ENCODE data around the gene EVA1C.
"Not testable (repeated sequence)": the region's sequence is repeated elsewhere in the genome, so short reads cannot be mapped to it uniquely, and the experiment has no call there.

The EVA1C gene

DNA sequence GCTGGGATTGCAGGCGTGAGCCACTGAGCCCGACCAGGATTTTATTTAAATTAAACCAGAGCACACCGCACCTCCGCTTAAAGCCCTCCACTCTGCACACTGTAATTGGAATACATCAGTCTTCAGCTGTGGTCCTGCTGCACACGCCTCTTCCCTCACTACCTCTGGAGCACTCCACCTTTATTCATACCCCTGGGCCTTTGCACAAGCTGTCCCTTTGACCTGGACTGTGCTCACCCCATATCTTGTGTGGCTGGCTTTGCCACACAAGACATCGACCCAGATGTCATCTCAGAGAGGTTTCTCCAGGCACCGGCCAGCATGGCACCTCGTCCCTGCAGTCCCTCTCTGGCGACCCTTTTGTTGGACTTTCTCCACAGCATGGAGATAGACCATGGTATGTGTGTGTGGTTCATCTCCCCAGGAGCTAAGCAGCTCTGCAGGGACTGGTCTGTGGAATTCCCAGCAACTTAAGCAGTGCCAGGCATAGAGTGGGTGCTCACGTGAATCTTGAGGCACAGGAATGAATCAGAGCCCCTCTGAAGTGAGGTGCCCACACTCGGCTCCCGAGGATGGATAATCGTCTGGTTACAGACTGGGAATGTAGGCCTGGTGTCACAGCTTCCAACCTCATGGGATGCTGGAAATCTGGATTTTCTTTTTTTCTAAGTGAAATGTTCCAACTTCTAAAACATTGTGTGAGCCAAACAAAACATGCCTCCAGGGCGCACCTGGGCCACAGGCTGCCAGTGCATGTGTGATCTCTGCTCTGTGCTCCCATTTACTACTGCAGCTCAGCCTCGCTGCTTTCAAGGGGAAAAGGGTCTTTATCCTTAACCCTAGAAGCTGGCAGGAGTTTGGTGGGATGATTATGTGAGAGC is 61.9 kb downstream of the EVA1C start:
- Mint-ChIP-seq H3K9me3 (no peaks in the 10 kb centered on the region), H3K27ac (no peak overlapping the region), H3K4me1 (ENCODE audit: low read depth) (peaks cover 9% of the 10 kb centered on the region), H3K27me3 (no peaks in the 10 kb centered on the region), H3K4me3 (no peak overlapping the region), H3K36me3 (ENCODE audit: low read depth) (peaks cover 38% of the 10 kb centered on the region)
- DNase-seq: no peak

DNA sequence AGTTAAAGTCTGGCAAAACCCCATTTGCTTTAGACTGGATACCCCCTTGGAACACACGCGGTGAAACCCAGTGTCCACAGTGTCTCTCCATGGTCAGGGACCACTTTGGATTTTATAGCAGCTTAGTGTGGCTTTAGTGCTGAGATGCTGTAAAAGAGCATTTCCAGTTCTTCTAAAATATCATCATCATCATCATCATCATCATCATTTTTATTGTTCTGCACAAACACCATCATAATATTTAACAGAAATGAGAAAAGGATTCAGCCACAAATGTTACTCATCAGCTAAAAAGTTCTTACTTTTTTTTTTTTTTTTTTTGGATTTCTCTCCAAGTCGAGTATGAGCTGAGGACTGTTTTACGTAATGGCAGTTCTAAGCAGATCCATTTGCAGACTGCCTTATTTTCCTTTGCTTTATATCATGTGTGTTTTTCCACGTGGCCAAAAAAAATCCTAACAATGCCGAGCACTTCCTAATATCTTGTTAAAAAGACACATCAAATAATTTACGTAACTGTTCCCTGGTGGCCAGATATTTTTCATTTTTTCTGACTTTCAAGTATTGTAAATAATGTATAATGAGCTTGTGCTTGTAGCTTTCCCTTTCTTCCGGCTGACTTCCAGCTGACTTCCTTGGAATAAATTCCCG is 62.8 kb downstream of the EVA1C start:
- Mint-ChIP-seq H3K4me3 (no peak overlapping the region), H3K9me3 (no peaks in the 10 kb centered on the region), H3K27me3 (no peaks in the 10 kb centered on the region), H3K4me1 (ENCODE audit: low read depth) (peaks cover 11% of the 10 kb centered on the region), H3K27ac (no peak overlapping the region), H3K36me3 (ENCODE audit: low read depth) (peaks cover 29% of the 10 kb centered on the region)
- no peak for DNase-seq

DNA sequence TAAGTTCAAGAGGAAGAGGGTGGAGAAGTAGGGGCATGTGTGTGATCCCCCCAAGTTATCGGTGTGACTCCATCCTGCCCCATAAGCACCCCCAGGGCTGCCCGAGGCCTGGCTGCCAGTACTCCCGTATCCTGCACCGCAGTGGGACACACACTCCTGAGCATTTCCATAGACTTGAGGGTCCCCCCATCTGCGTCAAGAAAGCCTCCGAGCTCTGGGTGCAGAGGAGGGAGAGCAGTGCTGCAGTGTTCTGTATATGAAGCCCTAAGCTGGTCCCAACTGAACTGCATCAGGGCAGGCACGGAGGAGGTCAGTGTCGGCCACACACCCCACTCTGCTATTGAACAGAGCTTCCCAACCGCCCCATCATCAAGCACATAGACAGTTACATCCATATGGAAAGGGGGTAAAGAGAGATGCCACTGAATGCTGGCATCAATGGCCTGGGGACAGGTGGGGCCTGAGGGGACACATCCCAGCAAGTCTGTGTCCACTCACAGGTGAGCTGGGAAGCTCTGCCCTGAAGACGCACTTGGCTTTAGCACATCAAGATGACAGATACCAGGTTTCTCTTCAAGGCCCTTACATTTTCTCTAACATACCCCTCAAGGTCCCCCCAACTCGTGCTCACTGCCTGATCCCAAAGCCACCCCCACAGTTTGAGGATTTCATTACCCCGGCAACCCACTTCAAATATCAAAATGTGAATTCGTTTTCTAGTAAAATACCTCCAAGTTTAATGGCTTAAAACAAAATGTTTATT is 64.3 kb downstream of the EVA1C start:
- H3K27me3 Mint-ChIP-seq: no peaks in the 10 kb centered on the region
- H3K36me3 Mint-ChIP-seq (ENCODE audit: low read depth): peaks cover 26% of the 10 kb centered on the region
- no peak for DNase-seq
- H3K4me3 Mint-ChIP-seq: no peak overlapping the region
- H3K27ac Mint-ChIP-seq: no peak overlapping the region
- H3K4me1 Mint-ChIP-seq (ENCODE audit: low read depth): peaks cover 13% of the 10 kb centered on the region
- no peaks in the 10 kb centered on the region for H3K9me3 Mint-ChIP-seq

DNA sequence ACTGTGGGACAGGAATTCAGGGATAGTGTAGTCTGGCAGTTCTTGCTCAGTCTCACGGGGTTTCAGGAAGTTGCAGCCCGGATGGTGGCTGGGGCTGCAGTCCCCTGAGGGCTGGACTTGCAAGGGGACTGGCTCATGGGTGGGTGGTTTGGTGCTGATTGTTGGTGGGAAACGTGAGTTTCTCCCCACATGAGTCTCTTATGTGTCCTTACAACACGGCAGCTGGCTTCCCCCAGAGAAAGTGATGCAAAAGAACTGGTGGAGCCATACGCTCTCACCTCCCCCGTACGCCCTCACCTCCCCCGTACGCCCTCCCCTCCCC is 64.9 kb downstream of the EVA1C start:
- Mint-ChIP-seq H3K36me3 (ENCODE audit: low read depth) (peaks cover 24% of the 10 kb centered on the region), H3K27ac (no peak overlapping the region), H3K4me3 (no peak overlapping the region), H3K27me3 (no peaks in the 10 kb centered on the region), H3K9me3 (no peaks in the 10 kb centered on the region), H3K4me1 (ENCODE audit: low read depth) (peaks cover 13% of the 10 kb centered on the region)
- no peak for DNase-seq

DNA sequence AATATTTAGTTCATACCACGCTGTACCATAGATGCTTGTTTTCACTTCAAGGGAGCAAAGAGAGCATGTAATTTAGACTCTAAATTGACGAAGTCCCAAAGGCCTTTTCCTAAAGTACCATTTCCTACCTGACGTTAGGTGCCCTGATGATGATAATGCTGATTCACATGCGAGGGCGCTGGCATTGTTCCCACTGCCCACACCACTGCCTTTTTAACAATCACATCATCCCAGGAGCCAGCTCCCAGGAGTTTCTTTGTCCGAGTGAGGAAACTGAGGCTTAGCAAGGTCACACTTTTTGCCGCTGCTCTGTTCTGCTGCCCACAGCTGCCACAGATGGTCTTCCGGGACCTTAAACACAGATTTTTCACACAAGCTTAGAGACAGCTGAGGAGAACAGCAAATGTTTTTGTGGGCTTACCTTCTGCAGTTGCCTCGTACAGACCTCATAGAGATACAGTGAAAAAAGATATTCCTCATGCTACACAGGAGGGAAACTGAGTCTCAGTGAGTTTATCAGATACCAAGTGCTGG is 69.4 kb downstream of the EVA1C start:
- Mint-ChIP-seq H3K4me3 (no peak overlapping the region), H3K36me3 (ENCODE audit: low read depth) (peaks cover 33% of the 10 kb centered on the region), H3K9me3 (no peaks in the 10 kb centered on the region), H3K27me3 (no peaks in the 10 kb centered on the region), H3K4me1 (ENCODE audit: low read depth) (peaks cover 13% of the 10 kb centered on the region), H3K27ac (no peak overlapping the region)
- no peak for DNase-seq

DNA sequence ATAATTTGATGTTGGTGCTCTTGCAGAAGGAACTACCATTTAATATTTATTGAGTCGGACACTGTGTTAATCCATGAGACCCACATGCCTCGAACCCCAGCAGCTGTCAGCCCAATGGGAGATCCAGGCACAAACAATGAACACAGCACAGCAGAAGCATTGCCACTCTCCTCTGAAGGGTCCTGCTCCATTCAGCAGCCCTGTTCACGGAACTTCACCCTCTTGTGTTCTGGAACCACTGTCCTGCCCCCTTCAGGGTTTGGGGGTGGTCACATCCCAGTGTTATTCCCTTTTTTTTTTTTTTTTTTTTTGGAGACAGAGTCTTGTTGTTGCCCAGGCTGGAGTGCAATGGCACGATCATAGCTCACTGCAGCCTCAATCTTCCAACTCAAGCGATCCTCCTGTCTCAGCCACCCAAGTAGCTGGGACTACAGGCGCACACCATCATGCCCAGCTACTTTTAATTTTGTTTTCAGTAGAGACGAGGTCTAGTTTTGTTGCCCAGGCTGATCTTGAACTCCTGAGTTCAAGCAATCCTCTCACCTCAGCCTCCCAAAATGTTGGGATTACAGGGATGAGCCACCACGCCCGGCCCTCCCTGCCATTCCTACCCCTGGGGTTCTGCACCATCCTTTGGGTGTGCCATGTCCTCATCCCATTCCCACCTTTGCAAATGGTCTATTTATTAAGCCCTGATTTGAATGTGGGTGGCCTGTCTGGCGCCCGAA is 70.2 kb downstream of the EVA1C start:
- H3K36me3 Mint-ChIP-seq (ENCODE audit: low read depth): peaks cover 29% of the 10 kb centered on the region
- no peak for DNase-seq
- H3K9me3 Mint-ChIP-seq: no peaks in the 10 kb centered on the region
- H3K27me3 Mint-ChIP-seq: no peaks in the 10 kb centered on the region
- H3K4me3 Mint-ChIP-seq: no peak overlapping the region
- H3K4me1 Mint-ChIP-seq (ENCODE audit: low read depth): peaks cover 13% of the 10 kb centered on the region
- H3K27ac Mint-ChIP-seq: no peak overlapping the region

DNA sequence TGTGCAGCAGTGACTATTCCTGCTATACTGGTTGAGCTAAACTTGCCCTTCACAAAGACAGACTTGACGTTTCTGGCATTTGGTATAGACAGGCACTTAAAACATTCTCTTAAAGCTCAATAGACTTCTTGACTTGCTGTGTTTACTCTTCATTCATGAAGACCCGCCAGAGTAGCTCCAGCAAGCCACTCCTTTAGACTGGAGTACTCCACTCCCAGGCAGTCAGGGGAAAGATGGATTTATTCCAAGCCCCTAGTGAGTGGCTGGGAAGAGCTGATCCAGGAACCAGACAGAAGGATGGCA is 70.7 kb downstream of the EVA1C start:
- Mint-ChIP-seq H3K36me3 (ENCODE audit: low read depth) (peaks cover 29% of the 10 kb centered on the region), H3K27ac (no peak overlapping the region), H3K27me3 (no peaks in the 10 kb centered on the region), H3K9me3 (no peaks in the 10 kb centered on the region), H3K4me1 (ENCODE audit: low read depth) (peaks cover 13% of the 10 kb centered on the region), H3K4me3 (no peak overlapping the region)
- no peak for DNase-seq

DNA sequence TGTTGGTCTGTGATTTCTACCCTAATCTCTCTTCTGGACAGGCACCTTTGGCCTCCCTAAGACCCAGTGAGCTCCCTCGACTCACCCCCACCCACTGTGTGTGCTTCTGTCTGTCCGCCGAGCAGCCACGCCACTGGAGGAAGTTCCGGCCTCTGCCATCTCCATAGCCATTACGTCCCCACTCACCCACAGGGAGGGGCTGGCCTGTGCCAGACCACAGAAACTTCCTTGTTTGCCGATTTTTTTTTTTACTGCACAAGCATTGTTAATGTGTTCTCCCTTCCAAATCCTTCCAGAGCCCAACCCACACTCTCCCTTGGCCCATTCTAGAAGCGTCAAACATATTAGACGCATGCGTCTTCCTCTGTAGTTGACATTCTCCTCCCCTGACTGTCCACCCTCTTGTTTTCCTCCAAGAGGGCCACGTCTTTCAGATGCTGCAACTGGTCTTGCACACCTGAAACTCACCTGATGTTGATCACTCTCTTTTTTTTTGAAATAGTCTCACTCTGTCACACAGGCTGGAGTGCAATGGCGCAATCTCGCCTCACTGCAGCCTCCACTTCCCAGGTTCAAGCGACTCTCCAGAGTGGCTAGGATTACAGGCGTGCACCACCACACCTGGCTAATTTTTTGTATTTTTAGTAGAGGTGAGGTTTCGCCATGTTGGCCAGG is 72.3 kb downstream of the EVA1C start:
- Mint-ChIP-seq H3K36me3 (ENCODE audit: low read depth) (peaks cover 38% of the 10 kb centered on the region), H3K4me1 (ENCODE audit: low read depth) (peaks cover 2% of the 10 kb centered on the region), H3K27me3 (no peaks in the 10 kb centered on the region), H3K27ac (no peak overlapping the region), H3K9me3 (no peaks in the 10 kb centered on the region), H3K4me3 (no peak overlapping the region)
- DNase-seq: no peak

DNA sequence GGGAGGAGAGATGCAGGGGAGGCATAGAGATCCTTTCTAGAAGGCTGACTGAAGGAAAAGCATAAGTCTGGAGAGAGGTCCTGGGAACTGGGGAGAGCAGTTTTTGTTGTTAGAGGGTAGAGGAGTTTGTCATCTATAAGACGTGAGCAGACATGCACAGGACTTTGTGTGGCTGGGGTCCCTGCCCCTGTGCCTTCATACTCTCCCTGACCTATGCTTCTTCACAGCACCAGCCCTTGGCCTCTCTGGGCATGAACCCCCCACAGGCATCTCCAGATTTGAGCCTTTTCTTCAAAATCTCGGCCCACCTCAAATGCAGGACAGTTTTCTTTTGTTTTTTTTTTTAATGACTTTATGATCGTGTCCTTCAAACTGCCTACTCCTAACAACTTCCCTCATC is 79.9 kb downstream of the EVA1C start:
- Mint-ChIP-seq H3K27ac (no peak overlapping the region), H3K4me3 (no peak overlapping the region), H3K9me3 (no peaks in the 10 kb centered on the region), H3K4me1 (ENCODE audit: low read depth) (peaks cover 27% of the 10 kb centered on the region), H3K27me3 (no peaks in the 10 kb centered on the region), H3K36me3 (ENCODE audit: low read depth) (peaks cover 46% of the 10 kb centered on the region)
- DNase-seq: no peak

DNA sequence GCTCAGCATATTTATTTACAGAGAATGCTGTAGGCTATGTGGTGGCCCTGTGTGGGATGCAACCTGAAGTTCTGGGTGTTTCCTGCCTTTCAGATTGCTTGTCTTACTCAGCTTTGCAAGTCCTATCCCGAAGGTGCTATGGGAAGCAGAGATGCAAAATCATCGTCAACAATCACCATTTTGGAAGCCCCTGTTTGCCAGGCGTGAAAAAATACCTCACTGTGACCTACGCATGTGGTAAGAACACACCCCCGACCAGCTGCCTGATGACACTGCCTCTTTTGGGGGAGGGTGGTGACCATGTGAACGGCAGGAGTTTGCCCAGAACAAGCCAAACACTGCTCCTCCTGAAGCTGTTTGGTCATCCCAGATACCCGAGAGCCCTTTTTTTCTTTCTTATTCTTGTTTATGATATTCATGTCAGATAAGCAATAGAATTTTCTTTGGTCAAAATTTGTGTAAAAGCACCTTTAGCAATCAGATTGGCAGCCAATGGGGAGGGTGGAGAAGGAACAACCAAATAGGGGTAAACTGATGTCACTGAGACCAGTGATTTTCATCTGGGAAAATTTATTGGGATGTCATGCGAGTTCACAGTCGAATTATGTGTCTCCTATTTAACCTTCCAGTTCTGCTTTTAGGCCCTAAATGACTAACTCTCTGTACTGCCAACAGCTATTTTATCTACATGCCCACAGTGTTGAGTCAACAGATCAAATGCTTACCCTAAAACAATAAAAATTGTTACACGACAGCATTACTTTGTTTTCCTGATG is 82.6 kb downstream of the EVA1C start:
- Mint-ChIP-seq H3K27ac (no peak overlapping the region), H3K36me3 (ENCODE audit: low read depth) (peaks cover 53% of the 10 kb centered on the region), H3K9me3 (no peaks in the 10 kb centered on the region), H3K4me3 (no peak overlapping the region), H3K4me1 (ENCODE audit: low read depth) (peaks cover 36% of the 10 kb centered on the region), H3K27me3 (no peaks in the 10 kb centered on the region)
- DNase-seq: no peak

DNA sequence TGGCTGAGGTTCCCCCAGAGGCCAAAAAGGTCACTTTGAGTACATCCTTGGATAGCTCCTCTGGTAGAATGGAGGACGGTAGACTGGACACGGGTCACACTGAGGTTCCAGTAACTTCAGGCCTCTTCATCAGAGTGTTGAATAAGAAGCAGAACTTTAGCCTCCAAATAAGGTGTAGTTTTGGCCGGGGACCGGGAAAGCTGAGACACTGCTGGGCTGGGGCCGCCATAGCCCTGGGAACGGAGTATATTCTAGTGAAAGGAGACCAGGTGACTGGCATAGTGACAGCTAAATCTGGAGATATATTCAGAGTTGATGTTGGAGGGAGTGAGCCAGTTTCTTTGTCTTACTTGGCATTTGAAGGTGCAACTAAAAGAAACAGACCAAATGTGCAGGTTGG is 84.1 kb downstream of the EVA1C start:
- no peak overlapping the region for H3K4me3 Mint-ChIP-seq
- H3K27ac Mint-ChIP-seq: no peak overlapping the region
- H3K4me1 Mint-ChIP-seq (ENCODE audit: low read depth): peaks cover 28% of the 10 kb centered on the region
- H3K36me3 Mint-ChIP-seq (ENCODE audit: low read depth): peaks cover 65% of the 10 kb centered on the region
- H3K9me3 Mint-ChIP-seq: no peaks in the 10 kb centered on the region
- H3K27me3 Mint-ChIP-seq: no peaks in the 10 kb centered on the region
- no peak for DNase-seq

DNA sequence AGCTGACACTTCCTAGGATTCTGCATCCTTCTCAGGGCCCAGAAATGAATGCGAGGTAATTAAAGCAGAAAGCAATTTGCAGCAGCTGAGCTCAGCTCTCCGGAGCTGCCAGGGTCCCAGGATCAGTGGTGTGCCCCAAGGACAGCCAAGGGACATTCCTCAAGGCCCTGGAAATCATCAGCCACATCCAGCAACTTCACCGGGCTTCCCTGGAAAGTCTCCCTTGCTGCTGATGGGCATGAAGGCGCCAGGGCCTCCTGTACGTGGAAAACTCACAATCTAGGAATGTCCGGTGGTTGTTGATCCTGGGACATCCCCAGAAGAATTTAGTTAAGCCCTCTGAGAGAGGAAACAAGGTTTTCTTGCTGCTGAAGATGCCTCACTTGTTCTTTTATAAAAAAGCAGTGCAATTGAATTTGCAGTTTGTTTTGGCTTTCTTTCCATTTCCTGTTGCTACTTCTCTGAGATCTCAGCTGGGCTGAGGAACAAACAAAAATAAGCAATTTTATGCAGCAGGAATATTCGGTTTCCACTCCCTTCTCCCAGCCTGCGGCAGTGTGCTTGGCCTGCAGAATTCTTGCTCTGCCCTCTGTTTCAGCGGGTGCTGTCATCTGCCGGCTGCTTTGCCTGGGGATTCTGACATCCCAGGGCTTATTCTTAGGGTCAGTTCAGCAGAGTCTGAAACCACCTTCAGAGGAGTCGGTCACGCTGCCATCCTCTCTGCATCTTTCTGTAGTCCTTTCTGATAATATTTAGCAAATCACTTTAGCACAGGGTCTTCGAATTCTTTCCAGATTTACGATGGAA is 86.9 kb downstream of the EVA1C start:
- DNase-seq: no peak
- H3K27ac Mint-ChIP-seq: no peak overlapping the region
- H3K4me1 Mint-ChIP-seq (ENCODE audit: low read depth): peaks cover 22% of the 10 kb centered on the region
- H3K4me3 Mint-ChIP-seq: no peak overlapping the region
- no peaks in the 10 kb centered on the region for H3K27me3 Mint-ChIP-seq
- H3K36me3 Mint-ChIP-seq (ENCODE audit: low read depth): peaks cover 80% of the 10 kb centered on the region
- H3K9me3 Mint-ChIP-seq: no peaks in the 10 kb centered on the region

DNA sequence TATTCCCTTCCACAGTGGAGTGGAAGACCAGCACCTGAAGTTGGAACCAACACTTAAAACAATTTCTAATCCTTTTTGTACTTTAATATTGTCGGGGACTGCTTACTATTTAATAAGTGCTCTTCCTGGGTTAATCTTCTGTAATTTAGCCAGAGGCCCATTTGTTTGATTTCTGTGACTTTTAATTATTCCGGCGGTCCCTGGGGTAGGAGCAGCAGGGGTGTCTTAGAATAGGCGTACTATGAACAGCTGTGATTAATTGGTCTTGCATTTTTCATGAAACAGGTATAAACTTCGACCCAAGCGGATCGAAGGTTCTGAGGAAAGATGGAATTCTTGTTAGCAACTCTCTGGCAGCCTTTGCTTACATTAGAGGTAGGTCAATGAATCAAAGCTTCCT is 91.1 kb downstream of the EVA1C start:
- not testable (repeated sequence) for H3K4me3 Mint-ChIP-seq; H3K4me1 Mint-ChIP-seq (ENCODE audit: low read depth); H3K9me3 Mint-ChIP-seq; H3K27me3 Mint-ChIP-seq; H3K27ac Mint-ChIP-seq; DNase-seq
- H3K36me3 Mint-ChIP-seq (ENCODE audit: low read depth): peaks cover 79% of the 10 kb centered on the region
